IPS DF 19.7 (cell line): Measurements from ENCODE around the gene CDYL.

Experiments
- DNase-seq: peaks from one replicate; pipeline ENCODE4 v3.0.0-alpha.2; 2013; ENCODE audit warnings: low read depth, low spot score

The CDYL gene

GRCh38 chr6:4907602-4908001 lies 131.4 kb downstream of the CDYL start:
- no peak for DNase-seq

- DNase-seq, result no peak
Observed at GRCh38 chr6:4908062-4908461, 131.9 kb downstream of the CDYL start.

- DNase-seq, result no peak
Observed at GRCh38 chr6:4909063-4909706, 133.0 kb downstream of the CDYL start.

GRCh38 chr6:4910037-4910760 lies 134.0 kb downstream of the CDYL start:
- no peak for DNase-seq

GRCh38 chr6:4912559-4912958 lies 136.4 kb downstream of the CDYL start:
- no peak for DNase-seq

- DNase-seq, result no peak
Observed at GRCh38 chr6:4913705-4914419, 137.7 kb downstream of the CDYL start.

- no peak for DNase-seq
Observed at GRCh38 chr6:4914420-4915159, 138.4 kb downstream of the CDYL start.

GRCh38 chr6:4916954-4917561 lies 140.9 kb downstream of the CDYL start:
- no peak for DNase-seq

GRCh38 chr6:4920914-4921410 lies 144.8 kb downstream of the CDYL start:
- no peak for DNase-seq

GRCh38 chr6:4922488-4923037 lies 146.4 kb downstream of the CDYL start:
- no peak for DNase-seq

GRCh38 chr6:4923081-4923480 lies 146.9 kb downstream of the CDYL start:
- no peak for DNase-seq

- no peak for DNase-seq
Observed at GRCh38 chr6:4924661-4925271, 148.6 kb downstream of the CDYL start.

- peak; percentile 71 for DNase-seq
Observed at GRCh38 chr6:4925580-4925979, 149.4 kb downstream of the CDYL start.

GRCh38 chr6:4928426-4928825 lies 152.2 kb downstream of the CDYL start:
- no peak for DNase-seq

- DNase-seq, result no peak
Observed at GRCh38 chr6:4929097-4929718, 153.0 kb downstream of the CDYL start.

GRCh38 chr6:4930025-4930691 lies 154.0 kb downstream of the CDYL start:
- DNase-seq, result no peak

GRCh38 chr6:4931530-4932227 lies 155.5 kb downstream of the CDYL start:
- DNase-seq, result peak; percentile 33

GRCh38 chr6:4932228-4932903 lies 156.2 kb downstream of the CDYL start:
- DNase-seq, result no peak
